ENCODE measurements around the gene MCTP2.
A peak's percentile ranks its signal among the peaks of the same experiment; 100 is the strongest.
"Not testable (repeated sequence)": the region's sequence is repeated elsewhere in the genome, so short reads cannot be mapped to it uniquely, and the experiment has no call there.

Gene MCTP2

DNA sequence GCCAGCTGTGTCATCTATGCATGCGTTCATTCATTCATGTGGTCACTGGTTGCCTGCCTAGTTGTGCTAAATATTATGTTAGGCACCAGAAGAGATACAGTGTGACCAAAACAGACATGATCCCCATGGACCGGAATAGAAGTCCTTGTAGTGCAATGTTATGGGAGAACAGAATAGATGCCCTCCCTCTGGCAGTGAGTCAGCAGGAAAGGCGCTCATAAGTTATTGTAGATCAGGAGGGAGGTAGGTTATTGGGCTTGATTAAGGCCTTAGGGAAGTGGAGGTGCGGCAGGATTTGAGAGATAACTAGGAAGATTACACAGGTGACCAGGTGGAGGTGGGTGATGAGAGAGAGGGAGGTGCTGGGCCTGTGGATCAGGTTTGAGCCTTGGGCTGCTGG is 5.2 kb downstream of the MCTP2 start:
- no peak for DNase-seq (ENCODE audit: low read depth)

- no peak for DNase-seq (ENCODE audit: low read depth)
Measured at GRCh38 chr15:94237903-94238302, 6.5 kb downstream of the MCTP2 start.

DNA sequence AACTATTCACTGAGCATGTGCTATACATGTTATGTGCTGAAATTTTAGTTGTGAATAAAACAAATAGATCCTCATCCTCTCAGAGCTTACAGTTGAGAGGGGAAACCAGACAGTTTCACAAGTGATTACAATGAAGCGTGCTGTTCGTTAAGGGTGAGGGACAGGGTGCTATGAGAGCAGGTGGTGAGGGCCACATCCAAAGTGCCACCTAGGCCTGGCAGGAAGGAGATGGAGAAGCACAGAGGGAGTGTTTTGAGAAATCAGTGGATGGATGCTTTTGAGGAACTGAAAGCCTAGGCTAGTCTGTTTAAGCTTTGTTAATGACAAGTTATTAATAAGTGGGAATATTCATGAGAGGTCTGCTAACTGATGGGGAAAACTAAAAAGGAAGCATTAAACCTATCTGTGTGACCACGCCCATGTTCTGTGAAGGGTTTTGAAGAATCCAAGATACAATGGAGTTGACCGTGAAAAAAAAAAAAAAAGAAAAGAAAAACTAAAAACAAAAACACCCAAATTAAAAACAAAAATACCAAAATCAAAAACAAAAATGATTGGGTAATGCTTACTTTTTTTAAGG is 7.3 kb downstream of the MCTP2 start:
- DNase-seq (ENCODE audit: low read depth): no peak

DNA sequence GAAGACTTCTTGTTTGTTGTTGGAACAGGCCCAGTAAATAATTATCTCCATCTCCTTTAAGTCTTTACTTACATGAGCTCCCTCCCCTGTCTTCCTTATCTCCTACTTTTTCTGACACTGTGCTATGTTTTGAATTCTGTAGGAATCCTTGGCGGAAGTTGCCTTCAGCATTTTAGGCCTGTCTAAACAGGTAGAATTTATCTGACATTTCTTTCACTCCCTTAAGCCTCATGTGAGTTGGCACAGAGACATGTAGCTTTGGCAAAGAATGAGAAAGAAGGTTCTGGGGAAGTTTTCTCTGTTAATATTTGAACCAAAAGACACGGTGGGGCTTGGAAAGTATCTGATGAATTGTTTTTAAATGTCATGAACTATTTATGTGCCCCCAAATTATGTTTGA is 8.1 kb downstream of the MCTP2 start:
- no peak for DNase-seq (ENCODE audit: low read depth)

- no peak for DNase-seq (ENCODE audit: low read depth)
Measured at GRCh38 chr15:94240480-94240879, 9.1 kb downstream of the MCTP2 start.

- no peak for DNase-seq (ENCODE audit: low read depth)
Measured at GRCh38 chr15:94242257-94242656, 10.9 kb downstream of the MCTP2 start.

- not testable (repeated sequence) for DNase-seq (ENCODE audit: low read depth)
Measured at GRCh38 chr15:94243003-94243402, 11.6 kb downstream of the MCTP2 start.

GRCh38 chr15:94243418-94243817 is 12.1 kb downstream of the MCTP2 start:
- no peak for DNase-seq (ENCODE audit: low read depth)

DNA sequence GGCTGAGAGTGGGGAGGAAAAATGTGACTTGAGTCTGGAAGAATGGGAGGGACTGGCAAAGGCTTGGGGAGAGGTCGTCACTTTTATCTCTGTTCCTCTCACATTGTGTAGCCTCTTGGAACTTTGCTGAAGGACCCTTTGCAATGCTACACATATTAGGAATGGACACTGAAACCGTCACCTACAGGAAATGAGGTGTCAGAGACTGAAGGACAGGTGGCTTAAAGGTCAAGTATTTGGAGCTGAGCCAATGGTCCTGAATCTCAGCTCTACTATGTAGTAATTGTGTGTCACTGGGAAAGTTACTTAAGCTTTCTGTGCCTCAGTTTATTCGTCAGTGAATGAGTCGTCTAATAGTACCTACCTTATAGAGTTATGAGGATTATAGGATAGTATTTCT is 14.7 kb downstream of the MCTP2 start:
- DNase-seq (ENCODE audit: low read depth): no peak

DNA sequence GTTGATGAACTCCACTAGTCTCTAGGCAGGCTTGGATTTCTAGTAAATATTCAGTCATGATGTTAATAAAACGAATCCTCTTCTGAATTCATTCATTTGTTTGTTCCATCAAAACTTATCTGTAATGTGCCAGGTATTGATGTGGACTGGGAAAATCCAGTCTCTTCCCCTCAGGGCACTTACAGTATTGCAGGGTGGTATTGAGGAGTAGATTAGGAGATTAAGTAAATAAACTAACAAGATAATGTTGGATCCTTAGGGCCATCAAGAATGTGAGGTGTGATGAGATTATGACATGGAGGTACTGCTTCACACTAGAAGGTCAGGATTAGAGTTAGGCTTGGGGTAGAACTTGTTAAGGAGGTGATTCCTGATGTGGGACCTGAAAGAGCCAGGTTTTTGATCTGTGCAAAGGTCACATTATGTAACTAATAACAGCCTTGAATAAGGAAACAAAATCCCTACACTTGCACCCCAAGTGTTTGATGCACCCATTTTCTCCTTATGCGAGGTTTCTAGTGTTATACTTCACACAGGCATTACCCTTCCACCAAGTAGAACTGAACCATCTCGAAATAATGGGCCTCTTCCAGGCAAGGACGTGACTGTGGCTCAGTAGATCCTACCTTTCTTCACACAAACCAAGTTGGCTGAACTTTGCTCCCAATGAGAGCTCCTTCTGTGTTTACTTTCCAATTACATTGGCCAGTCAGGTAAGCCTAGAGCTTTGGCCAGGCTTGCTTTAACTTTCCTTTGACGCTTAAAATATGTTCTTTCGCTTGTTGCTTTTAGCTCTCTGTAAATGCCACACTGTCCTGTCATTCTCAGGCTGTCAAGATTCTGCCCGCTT is 16.7 kb downstream of the MCTP2 start:
- no peak for DNase-seq (ENCODE audit: low read depth)

- no peak for DNase-seq (ENCODE audit: low read depth)
Measured at GRCh38 chr15:94250801-94251200, 19.4 kb downstream of the MCTP2 start.

- DNase-seq (ENCODE audit: low read depth): no peak
Measured at GRCh38 chr15:94252223-94252766, 20.9 kb downstream of the MCTP2 start.

DNA sequence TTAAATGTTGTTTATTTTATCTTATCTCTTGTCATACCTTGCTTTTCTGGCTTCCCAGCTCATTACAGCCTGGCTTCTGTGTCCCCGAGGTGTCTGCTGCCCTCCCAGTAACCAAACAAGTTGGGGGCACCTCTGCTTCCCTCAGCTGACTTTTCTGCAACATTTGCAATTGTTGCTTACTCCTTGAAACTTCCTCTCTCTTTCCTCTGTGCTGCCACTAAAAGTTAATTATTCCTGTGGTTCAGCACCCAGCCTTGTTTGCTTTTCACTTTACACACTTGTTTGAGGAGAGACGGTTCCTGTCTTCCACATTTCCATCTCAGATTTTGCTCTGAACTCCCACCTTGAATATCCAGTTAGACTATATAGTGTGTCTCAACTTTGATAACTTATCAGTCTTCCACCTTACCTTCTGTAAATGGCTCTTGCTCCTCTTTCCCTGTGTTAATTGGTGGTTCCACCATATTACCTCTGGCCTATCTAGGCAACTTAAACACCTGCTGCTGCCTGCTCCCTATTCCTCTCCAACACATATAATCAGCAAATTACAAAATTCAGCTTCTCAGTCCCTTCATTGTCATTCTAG is 21.6 kb downstream of the MCTP2 start:
- no peak for DNase-seq (ENCODE audit: low read depth)

DNA sequence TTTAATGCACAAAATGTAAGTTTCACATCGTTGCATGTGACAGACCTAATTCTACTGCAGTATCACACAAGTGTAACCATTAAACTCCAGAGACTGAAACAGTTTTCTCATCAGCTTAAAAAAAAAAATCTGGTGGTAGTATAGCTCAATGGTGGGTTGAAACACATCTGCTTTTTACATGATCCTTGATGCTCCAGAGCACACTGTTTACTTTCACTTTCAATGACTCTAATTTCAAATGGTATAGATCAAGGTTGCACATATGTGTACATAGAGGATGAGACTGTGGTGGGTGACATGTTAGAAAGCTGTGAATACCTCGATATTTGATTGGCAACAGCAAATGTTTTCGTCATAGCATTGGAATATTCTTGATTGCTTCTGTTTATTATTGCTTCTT is 22.4 kb downstream of the MCTP2 start:
- DNase-seq (ENCODE audit: low read depth): no peak

DNA sequence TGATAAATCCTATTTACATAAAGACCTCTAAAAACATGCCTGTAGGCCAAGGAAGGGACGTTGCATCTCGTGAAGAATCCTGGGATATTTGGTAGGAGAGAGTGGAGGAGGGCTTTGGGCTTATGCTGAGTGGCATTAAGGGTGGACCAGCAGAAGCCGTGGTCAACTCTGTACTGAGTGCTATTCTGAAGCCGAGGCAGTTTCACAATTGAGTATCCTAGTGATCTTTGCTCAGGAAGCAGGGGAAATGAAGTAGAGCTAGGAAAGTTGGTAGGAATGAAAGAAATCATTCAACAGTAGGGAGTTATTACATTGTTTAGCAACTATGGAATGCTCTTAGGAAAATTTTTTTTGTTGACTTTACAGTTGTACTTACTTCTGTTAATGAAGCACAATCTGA is 24.2 kb downstream of the MCTP2 start:
- DNase-seq (ENCODE audit: low read depth): no peak

DNA sequence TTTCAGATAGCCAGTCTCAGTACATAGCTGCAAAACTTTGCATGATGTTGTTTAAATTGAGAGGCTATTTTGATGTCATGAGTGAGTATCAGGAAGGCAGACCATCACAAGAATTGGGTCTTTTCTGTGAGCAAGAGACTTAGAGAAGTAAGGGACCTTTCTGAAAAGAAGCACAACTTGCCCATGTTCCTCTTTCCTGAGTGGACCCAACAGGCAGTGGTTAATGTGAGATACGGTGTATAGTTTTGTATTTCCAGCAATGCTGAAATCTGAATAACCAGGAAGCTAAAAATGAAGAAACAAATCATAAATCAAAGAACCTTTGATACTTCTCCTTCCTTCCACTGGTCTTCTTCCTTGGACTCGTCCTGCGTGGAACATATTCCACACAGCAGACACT is 25.1 kb downstream of the MCTP2 start:
- DNase-seq (ENCODE audit: low read depth): no peak

DNA sequence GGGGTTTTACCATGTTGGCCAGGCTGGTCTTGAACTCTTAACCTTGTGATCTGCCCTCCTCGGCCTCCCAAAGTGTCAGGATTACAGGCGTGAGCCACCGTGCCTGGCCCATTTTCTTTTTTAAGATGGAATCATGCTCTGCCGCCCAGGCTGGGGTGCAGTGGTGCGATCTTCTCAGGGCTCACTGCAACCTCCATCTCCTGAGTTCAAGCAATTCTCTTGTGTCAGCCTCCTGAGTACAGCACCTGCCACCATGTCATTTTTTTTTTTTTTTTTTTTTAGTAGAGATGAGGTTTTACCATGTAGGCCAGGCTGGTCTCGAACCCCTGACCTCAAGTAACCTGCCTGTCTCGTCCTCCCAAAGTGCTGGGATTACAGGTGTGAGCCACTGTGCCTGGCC is 26.4 kb downstream of the MCTP2 start:
- DNase-seq (ENCODE audit: low read depth): not testable (repeated sequence)

DNA sequence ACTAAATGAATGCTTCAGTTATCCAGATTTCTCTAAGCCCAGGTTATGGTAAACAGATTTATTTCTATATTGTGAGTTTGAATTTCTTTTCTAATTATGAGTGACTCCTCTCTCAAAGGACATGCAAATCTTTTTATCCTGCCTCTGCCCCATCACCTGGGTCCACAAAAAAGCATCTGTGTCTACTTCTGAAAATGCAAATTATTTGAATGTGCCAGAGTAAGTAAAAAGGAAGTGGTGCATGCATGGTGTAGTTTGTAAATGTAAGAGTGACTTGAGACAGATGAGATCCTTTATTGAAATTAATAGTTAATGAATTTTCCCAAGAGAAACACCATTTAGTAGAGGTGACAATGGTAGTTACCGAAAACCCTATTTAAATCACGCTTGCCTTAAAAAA is 26.9 kb downstream of the MCTP2 start:
- DNase-seq (ENCODE audit: low read depth): no peak

DNA sequence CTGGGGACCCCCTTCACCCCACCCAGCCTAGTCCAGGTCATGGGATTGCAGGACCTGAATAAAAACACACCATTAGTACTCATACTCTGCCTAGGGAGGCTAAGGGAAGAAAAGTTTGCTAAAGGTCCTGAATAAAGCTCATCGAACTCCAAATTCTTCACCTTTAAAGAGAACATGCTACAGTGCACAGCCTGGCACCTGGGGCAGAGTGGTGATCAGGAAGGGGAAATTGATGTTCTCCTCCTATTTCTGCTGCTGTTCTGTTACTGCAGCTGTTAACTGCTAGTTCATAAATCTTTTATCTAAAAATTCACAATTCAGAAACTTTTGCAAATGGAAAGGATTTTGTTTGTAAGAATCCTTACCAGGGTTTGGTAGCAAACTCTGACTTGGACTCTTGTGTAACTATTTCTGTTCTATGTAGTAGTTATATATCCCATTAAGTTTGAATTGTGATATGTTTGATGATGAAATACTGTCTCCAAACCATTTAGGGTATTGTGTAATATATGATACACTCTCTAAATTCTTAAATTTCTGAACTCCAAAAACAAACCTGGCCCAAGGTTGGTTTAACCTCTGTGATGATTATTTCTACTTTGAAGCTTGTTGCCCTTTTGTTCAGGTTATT is 27.9 kb downstream of the MCTP2 start:
- DNase-seq (ENCODE audit: low read depth): peak; percentile 21

GRCh38 chr15:94259863-94260262 is 28.5 kb downstream of the MCTP2 start:
- no peak for DNase-seq (ENCODE audit: low read depth)

DNA sequence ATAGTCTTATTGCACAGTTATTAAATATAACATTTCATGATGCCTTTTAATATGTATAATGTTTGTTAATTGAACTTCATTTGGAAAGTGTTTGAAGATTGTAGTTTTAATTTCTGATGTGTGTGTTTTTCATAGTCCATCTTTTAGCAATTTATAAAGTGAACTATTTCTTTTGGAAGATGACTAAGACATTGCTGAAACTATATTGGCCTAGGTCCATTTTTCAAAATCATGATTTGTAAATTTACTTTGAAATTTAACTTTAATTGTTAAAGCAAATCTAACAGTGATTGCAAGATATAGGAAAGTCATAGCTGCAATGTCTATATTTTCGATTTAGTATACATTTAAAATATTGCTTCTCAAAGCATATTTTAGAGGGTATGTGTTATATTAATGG is 30.8 kb downstream of the MCTP2 start:
- DNase-seq (ENCODE audit: low read depth): peak; percentile 3

- peak; percentile 44 for DNase-seq (ENCODE audit: low read depth)
Measured at GRCh38 chr15:94263341-94264273, 32.2 kb downstream of the MCTP2 start.

Data from fibroblast of gingiva (primary cell).